ENCODE measurements around the gene TEX2.

- TF ChIP-seq GATA3 (IDR thresholded peaks at IDR 0.05; ENCODE audit: low read depth, low read length) (no peak), GATA2 (IDR thresholded peaks at IDR 0.05; ENCODE audit: low read depth, low read length) (no peak)
Observed at GRCh38 chr17:64226132-64226531, 36.9 kb downstream of the TEX2 start.

Measured in SH-SY5Y (cell line).